ENCODE results near the gene BRPF3. TPM values are rescaled to one million over a fixed set of nuclear protein-coding genes. Genes with fewer than 3 reads are reported as not detected.
A peak's percentile ranks its signal among the peaks of the same experiment; 100 is the strongest.
"Not testable (repeated sequence)": the region's sequence is repeated elsewhere in the genome, so short reads cannot be mapped to it uniquely, and the experiment has no call there.

Gene BRPF3
- total RNA-seq, 2 experiments from 2014 or later = 15.3 to 15.9 TPM

DNA sequence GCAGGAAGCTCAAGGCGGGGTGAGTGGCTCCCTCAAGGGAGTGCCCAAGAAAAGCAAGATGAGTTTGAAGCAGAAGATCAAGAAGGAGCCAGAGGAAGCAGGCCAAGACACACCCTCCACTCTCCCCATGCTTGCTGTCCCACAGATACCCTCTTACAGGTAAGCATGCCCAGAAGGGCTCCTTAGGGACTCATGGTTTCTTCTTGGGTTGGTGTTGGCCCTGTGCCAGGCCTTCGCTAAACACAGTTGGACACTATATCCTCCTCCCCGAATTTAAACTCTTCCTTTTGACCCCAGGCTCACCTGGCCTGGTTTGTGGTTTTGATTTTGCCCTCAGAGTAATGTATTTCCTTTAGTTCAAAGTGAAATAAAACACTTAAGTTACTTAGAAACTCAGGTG is 5.1 kb downstream of the BRPF3 start:
- no peak for DNase-seq
- Mint-ChIP-seq H3K27me3 (ENCODE audit: low read depth) (no peaks in the 10 kb centered on the region), H3K4me3 (no peak overlapping the region), H3K27ac (no peak overlapping the region), H3K36me3 (ENCODE audit: low read depth) (peaks cover 33% of the 10 kb centered on the region), H3K4me1 (ENCODE audit: low read depth) (peaks cover 64% of the 10 kb centered on the region), H3K9me3 (peaks cover 1% of the 10 kb centered on the region)
- CTCF ChIA-PET = interaction anchor here (0.6 kb wide), 1 partner anchor 86 kb away, joined by 3 read pairs; no protein-coding TSS in a partner anchor
- intact Hi-C loops (cut with micrococcal nuclease) = no loop called here

- H3K4me1 Mint-ChIP-seq (ENCODE audit: low read depth) = peaks cover 64% of the 10 kb centered on the region
Measured at GRCh38 chr6:36202101-36202500, 5.6 kb downstream of the BRPF3 start.

DNA sequence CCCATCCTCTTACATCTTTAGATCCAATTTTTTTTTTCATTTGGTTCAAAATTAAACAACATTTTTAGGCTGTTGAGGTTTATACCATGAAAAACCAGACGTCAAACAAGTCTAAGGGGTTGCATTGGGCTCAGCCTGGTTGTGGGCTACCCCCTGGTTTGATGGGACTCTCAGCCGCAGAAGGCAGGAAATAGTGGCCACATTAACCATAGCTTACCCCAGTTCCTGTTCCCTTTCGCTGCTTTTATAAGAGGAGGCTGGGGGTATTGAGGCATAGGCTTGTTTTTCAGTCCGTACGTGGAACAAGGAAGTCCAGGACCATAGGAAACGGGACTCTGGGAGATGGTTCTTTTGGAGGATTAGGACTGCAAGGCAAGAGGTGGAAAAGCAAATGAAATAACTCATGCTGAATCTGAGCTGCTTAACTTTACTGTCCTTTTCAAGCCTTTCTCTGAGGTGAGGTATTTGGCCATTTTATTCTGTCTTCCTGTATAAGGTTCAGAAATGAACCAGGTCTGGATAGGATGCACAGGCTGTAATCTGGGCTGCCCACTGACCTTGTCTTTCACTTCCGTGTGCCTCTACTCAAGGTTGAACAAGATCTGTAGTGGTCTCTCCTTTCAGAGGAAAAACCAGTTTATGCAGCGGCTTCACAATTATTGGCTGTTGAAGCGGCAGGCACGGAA is 7.7 kb downstream of the BRPF3 start:
- Mint-ChIP-seq H3K27ac (no peak overlapping the region), H3K4me1 (ENCODE audit: low read depth) (peaks cover 49% of the 10 kb centered on the region), H3K4me3 (no peak overlapping the region), H3K36me3 (ENCODE audit: low read depth) (peaks cover 41% of the 10 kb centered on the region), H3K27me3 (ENCODE audit: low read depth) (no peaks in the 10 kb centered on the region), H3K9me3 (no peaks in the 10 kb centered on the region)
- intact Hi-C loops (cut with micrococcal nuclease) = no loop called here
- DNase-seq = peak; percentile 42
- CTCF ChIA-PET = interaction anchor here (0.8 kb wide), 1 partner anchor 74 kb away, joined by 4 read pairs; no protein-coding TSS in a partner anchor

More at GRCh38 chr6:36202101-36202500, 5.6 kb downstream of the BRPF3 start:
- DNase-seq = no peak
- CTCF ChIA-PET = interaction anchor here (0.6 kb wide), 1 partner anchor 87 kb away, joined by 3 read pairs; no protein-coding TSS in a partner anchor
- peaks cover 1% of the 10 kb centered on the region for H3K9me3 Mint-ChIP-seq
- H3K4me3 Mint-ChIP-seq = no peak overlapping the region
- H3K36me3 Mint-ChIP-seq (ENCODE audit: low read depth) = peaks cover 36% of the 10 kb centered on the region
- no peak overlapping the region for H3K27ac Mint-ChIP-seq
- H3K27me3 Mint-ChIP-seq (ENCODE audit: low read depth) = no peaks in the 10 kb centered on the region
- intact Hi-C loops (cut with micrococcal nuclease) = no loop called here

GRCh38 chr6:36207155-36207554 is 10.6 kb downstream of the BRPF3 start:
- no peaks in the 10 kb centered on the region for H3K27me3 Mint-ChIP-seq (ENCODE audit: low read depth)
- CTCF ChIA-PET = interaction anchor here (1.3 to 1.5 kb wide), 2 partner anchors 12 to 95 kb away, joined by 4 read pairs; no protein-coding TSS in a partner anchor
- intact Hi-C loops (cut with micrococcal nuclease) = no loop called here
- H3K36me3 Mint-ChIP-seq (ENCODE audit: low read depth) = peaks cover 40% of the 10 kb centered on the region
- H3K9me3 Mint-ChIP-seq = no peaks in the 10 kb centered on the region
- peaks cover 30% of the 10 kb centered on the region for H3K4me1 Mint-ChIP-seq (ENCODE audit: low read depth)
- H3K27ac Mint-ChIP-seq = no peak overlapping the region
- no peak for DNase-seq
- H3K4me3 Mint-ChIP-seq = no peak overlapping the region

- H3K4me1 Mint-ChIP-seq (ENCODE audit: low read depth) = peaks cover 6% of the 10 kb centered on the region
- peaks cover 39% of the 10 kb centered on the region for H3K36me3 Mint-ChIP-seq (ENCODE audit: low read depth)
- CTCF ChIA-PET = no interaction called here
- intact Hi-C loops (cut with micrococcal nuclease) = no loop called here
- H3K27me3 Mint-ChIP-seq (ENCODE audit: low read depth) = no peaks in the 10 kb centered on the region
- H3K4me3 Mint-ChIP-seq = no peak overlapping the region
- DNase-seq = no peak
- H3K27ac Mint-ChIP-seq = no peak overlapping the region
- H3K9me3 Mint-ChIP-seq = no peaks in the 10 kb centered on the region
Measured at GRCh38 chr6:36209606-36210005, 13.1 kb downstream of the BRPF3 start.

DNA sequence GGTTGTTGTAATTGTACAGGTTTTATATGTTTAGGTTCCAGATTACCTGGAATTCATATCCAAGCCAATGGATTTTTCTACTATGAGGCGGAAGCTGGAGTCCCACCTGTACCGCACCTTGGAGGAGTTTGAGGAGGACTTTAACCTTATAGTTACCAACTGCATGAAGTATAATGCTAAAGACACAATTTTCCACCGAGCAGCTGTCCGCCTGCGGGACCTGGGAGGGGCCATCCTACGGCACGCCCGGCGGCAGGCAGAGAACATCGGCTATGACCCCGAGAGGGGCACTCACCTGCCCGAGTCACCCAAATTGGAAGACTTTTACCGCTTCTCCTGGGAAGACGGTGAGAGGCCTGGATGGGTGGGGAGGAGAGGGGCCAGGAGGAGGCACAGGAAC is 13.6 kb downstream of the BRPF3 start:
- H3K36me3 Mint-ChIP-seq (ENCODE audit: low read depth) = peaks cover 41% of the 10 kb centered on the region
- CTCF ChIA-PET = interaction anchor here (0.6 kb wide), 1 partner anchor 150 kb away, joined by 3 read pairs; no protein-coding TSS in a partner anchor
- DNase-seq = no peak
- intact Hi-C loops (cut with micrococcal nuclease) = no loop called here
- no peak overlapping the region for H3K27ac Mint-ChIP-seq
- peaks cover 4% of the 10 kb centered on the region for H3K4me1 Mint-ChIP-seq (ENCODE audit: low read depth)
- no peaks in the 10 kb centered on the region for H3K27me3 Mint-ChIP-seq (ENCODE audit: low read depth)
- H3K4me3 Mint-ChIP-seq = no peak overlapping the region
- H3K9me3 Mint-ChIP-seq = no peaks in the 10 kb centered on the region

GRCh38 chr6:36210886-36211595 is 14.5 kb downstream of the BRPF3 start:
- no peaks in the 10 kb centered on the region for H3K9me3 Mint-ChIP-seq
- intact Hi-C loops (cut with micrococcal nuclease) = no loop called here
- no peak overlapping the region for H3K27ac Mint-ChIP-seq
- H3K27me3 Mint-ChIP-seq (ENCODE audit: low read depth) = no peaks in the 10 kb centered on the region
- no peak overlapping the region for H3K4me3 Mint-ChIP-seq
- CTCF ChIA-PET = interaction anchor here (0.6 kb wide), 1 partner anchor 149 kb away, joined by 3 read pairs; no protein-coding TSS in a partner anchor
- peaks cover 37% of the 10 kb centered on the region for H3K36me3 Mint-ChIP-seq (ENCODE audit: low read depth)
- DNase-seq = no peak
- H3K4me1 Mint-ChIP-seq (ENCODE audit: low read depth) = no peaks in the 10 kb centered on the region

GRCh38 chr6:36216559-36216958 is 20.0 kb downstream of the BRPF3 start:
- DNase-seq = no peak
- Mint-ChIP-seq H3K4me1 (ENCODE audit: low read depth) (no peaks in the 10 kb centered on the region), H3K4me3 (no peak overlapping the region), H3K27ac (no peak overlapping the region), H3K36me3 (ENCODE audit: low read depth) (peaks cover 25% of the 10 kb centered on the region), H3K9me3 (no peaks in the 10 kb centered on the region), H3K27me3 (ENCODE audit: low read depth) (no peaks in the 10 kb centered on the region)
- intact Hi-C loops (cut with micrococcal nuclease) = no loop called here
- CTCF ChIA-PET = interaction anchor here (0.6 kb wide), 1 partner anchor 349 kb away, joined by 4 read pairs; no protein-coding TSS in a partner anchor

- DNase-seq = no peak
- CTCF ChIA-PET = no interaction called here
- intact Hi-C loops (cut with micrococcal nuclease) = no loop called here
- peaks cover 23% of the 10 kb centered on the region for H3K36me3 Mint-ChIP-seq (ENCODE audit: low read depth)
- H3K27ac Mint-ChIP-seq = no peak overlapping the region
- no peak overlapping the region for H3K4me3 Mint-ChIP-seq
- no peaks in the 10 kb centered on the region for H3K27me3 Mint-ChIP-seq (ENCODE audit: low read depth)
- H3K9me3 Mint-ChIP-seq = no peaks in the 10 kb centered on the region
- no peaks in the 10 kb centered on the region for H3K4me1 Mint-ChIP-seq (ENCODE audit: low read depth)
Measured at GRCh38 chr6:36217188-36217587, 20.6 kb downstream of the BRPF3 start.

GRCh38 chr6:36217946-36218345 is 21.4 kb downstream of the BRPF3 start:
- H3K27me3 Mint-ChIP-seq (ENCODE audit: low read depth) = no peaks in the 10 kb centered on the region
- no peaks in the 10 kb centered on the region for H3K4me1 Mint-ChIP-seq (ENCODE audit: low read depth)
- H3K9me3 Mint-ChIP-seq = no peaks in the 10 kb centered on the region
- DNase-seq = no peak
- CTCF ChIA-PET = interaction anchor here (0.6 kb wide), 1 partner anchor 242 kb away, joined by 3 read pairs; no protein-coding TSS in a partner anchor
- H3K36me3 Mint-ChIP-seq (ENCODE audit: low read depth) = peaks cover 22% of the 10 kb centered on the region
- H3K4me3 Mint-ChIP-seq = no peak overlapping the region
- intact Hi-C loops (cut with micrococcal nuclease) = no loop called here
- no peak overlapping the region for H3K27ac Mint-ChIP-seq

- H3K9me3 Mint-ChIP-seq; intact Hi-C loops (cut with micrococcal nuclease); H3K27ac Mint-ChIP-seq; H3K4me1 Mint-ChIP-seq (ENCODE audit: low read depth); H3K4me3 Mint-ChIP-seq; DNase-seq; H3K27me3 Mint-ChIP-seq (ENCODE audit: low read depth): not testable (repeated sequence)
- H3K36me3 Mint-ChIP-seq (ENCODE audit: low read depth) = peaks cover 19% of the 10 kb centered on the region
- CTCF ChIA-PET = interaction anchor here (0.6 kb wide), 2 partner anchors 68 to 241 kb away, joined by 3 read pairs; no protein-coding TSS in a partner anchor
Measured at GRCh38 chr6:36218516-36218915, 22.0 kb downstream of the BRPF3 start.

GRCh38 chr6:36219081-36219480 is 22.5 kb downstream of the BRPF3 start:
- no peak for DNase-seq
- H3K4me1 Mint-ChIP-seq (ENCODE audit: low read depth) = no peaks in the 10 kb centered on the region
- intact Hi-C loops (cut with micrococcal nuclease) = no loop called here
- H3K36me3 Mint-ChIP-seq (ENCODE audit: low read depth) = peaks cover 13% of the 10 kb centered on the region
- H3K27ac Mint-ChIP-seq = no peak overlapping the region
- H3K4me3 Mint-ChIP-seq = no peak overlapping the region
- H3K27me3 Mint-ChIP-seq (ENCODE audit: low read depth) = no peaks in the 10 kb centered on the region
- CTCF ChIA-PET = interaction anchor here (0.6 kb wide), 1 partner anchor 67 kb away, joined by 3 read pairs; no protein-coding TSS in a partner anchor
- H3K9me3 Mint-ChIP-seq = no peaks in the 10 kb centered on the region
